BJ (cell line): ENCODE measurements around the gene CADM2. TPM values are rescaled to one million over a fixed set of nuclear protein-coding genes. Genes with fewer than 3 reads are reported as not detected.

Experiments used
- CTCF ChIA-PET: fragments of 350-600 bp; formaldehyde crosslinking; extraction: SDS; loops from one replicate; lab custom pipeline; 2021; ENCODE audit warnings: antibody characterized with exemption, inconsistent platforms; lab: Yijun Ruan, JAX
- POLR2A ChIA-PET: fragments of 300-600 bp; sonication (Branson Sonifier 250); formaldehyde crosslinking; extraction: SDS; loops from one replicate; lab custom pipeline; 2021; ENCODE audit warnings: antibody characterized with exemption; lab: Charles Lee
- DNase-seq: peaks from one replicate; pipeline ENCODE4 v3.0.0-alpha.2; 2011; ENCODE audit warnings: low read depth
- H3K27me3 ChIP-seq: 2 replicates; pipeline ENCODE4 v1.6.0; 2011; ENCODE audit warnings: low read length; ENCODE audit not compliant: control insufficient read depth, insufficient read depth
- H3K36me3 ChIP-seq: 2 replicates; pipeline ENCODE4 v1.5.1; 2011; ENCODE audit warnings: low read length; ENCODE audit not compliant: control insufficient read depth, insufficient read depth
- H3K4me3 ChIP-seq: 2 replicates; pipeline ENCODE4 v1.5.1; 2011; ENCODE audit warnings: low read depth, mild to moderate bottlenecking, control low read depth, low read length
- polyA plus RNA-seq: library from polyadenylated mRNA; depleted of rRNA; stranded (reverse); fragments of >200 nt; gene quantifications from 2 replicates; pipeline ENCODE4 v1.2.3, GENCODE V29; 2011
- TF ChIP-seq, protein P1 (sequence below): IDR thresholded peaks from 2 replicates; pipeline ENCODE4 v1.5.1; 2011; ENCODE audit warnings: low read depth, mild to moderate bottlenecking, control low read depth, inconsistent platforms, low read length, moderate library complexity; ENCODE audit not compliant: insufficient read depth

The CADM2 gene
- polyA plus RNA-seq, 1 experiment: not detected

DNA sequence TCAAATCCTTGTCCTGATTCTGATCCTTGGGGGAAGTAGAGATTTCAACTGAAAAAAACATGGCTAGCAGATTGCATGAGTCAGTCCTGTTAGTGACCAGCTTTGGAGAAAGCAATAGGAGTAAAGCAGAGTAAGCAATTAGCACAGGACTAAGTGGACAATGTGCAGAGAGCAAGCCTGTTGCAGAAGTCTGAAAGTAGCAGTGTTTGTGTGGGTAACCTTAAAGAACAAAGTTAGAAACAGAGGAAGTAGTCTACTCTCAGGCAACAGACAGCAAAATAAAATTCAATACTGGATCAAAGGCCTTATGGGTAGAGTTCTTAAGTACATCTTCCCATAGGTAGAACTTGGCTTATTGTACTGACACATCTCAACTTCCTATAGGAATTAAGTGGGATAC is 916.8 kb downstream of the CADM2 start:
- Histone ChIP-seq H3K27me3 (no peaks in the 10 kb centered on the region), H3K36me3 (no peaks in the 10 kb centered on the region), H3K4me3 (no peak overlapping the region)
- DNase-seq: no peak
- TF ChIP-seq, protein P1, sequence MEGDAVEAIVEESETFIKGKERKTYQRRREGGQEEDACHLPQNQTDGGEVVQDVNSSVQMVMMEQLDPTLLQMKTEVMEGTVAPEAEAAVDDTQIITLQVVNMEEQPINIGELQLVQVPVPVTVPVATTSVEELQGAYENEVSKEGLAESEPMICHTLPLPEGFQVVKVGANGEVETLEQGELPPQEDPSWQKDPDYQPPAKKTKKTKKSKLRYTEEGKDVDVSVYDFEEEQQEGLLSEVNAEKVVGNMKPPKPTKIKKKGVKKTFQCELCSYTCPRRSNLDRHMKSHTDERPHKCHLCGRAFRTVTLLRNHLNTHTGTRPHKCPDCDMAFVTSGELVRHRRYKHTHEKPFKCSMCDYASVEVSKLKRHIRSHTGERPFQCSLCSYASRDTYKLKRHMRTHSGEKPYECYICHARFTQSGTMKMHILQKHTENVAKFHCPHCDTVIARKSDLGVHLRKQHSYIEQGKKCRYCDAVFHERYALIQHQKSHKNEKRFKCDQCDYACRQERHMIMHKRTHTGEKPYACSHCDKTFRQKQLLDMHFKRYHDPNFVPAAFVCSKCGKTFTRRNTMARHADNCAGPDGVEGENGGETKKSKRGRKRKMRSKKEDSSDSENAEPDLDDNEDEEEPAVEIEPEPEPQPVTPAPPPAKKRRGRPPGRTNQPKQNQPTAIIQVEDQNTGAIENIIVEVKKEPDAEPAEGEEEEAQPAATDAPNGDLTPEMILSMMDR: no peak
- POLR2A ChIA-PET: no interaction called here
- CTCF ChIA-PET: no interaction called here

DNA sequence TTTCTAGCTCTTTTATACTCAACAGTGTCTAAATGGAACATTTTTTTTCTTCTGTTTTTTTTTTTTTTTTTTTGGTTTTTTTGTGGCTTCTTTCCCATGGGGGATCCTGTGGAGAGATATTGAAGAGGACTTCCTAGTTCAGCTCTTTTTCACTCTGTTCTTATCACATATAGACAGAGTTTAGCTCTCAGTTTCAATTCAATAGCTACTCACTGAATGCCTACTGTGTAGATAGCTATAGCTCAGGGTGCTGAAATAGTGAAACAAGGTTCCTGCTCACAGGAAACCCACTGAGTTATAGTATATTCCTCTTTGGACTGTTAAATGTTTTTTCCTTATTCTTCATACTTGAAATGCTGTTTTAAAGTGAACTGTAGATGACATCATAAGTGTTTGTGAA is 918.8 kb downstream of the CADM2 start:
- Histone ChIP-seq H3K27me3 (no peaks in the 10 kb centered on the region), H3K36me3 (no peaks in the 10 kb centered on the region), H3K4me3 (no peak overlapping the region)
- CTCF ChIA-PET: no interaction called here
- DNase-seq: no peak
- TF ChIP-seq, protein P1: no peak
- POLR2A ChIA-PET: no interaction called here

DNA sequence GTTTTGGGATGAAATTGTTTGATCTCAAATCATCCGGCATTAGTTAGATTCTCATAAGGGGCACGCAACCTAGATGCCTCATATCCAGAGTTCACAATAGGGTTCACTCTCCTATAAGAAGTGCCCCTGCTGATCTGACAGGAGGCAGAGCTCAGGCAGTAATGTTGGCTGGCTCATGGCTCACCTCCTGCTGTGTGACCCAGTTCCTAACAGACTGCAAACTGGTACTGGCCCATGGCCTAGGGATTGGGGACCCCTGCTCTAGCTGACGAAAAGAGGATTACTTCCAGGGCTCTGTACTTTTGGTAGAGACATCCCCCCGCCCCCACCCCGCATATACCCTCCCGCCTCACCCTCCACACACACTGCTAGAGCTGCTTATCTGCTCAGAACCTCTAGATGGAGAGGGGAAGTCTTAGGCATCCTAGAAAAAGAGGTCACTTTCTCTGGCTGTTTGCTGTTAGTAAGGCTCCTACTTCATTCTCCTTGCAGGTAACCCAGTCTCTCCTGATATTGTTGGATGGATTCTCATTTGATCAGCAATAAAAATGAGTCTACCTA is 923.1 kb downstream of the CADM2 start:
- ChIA-PET CTCF (no interaction called here), POLR2A (no interaction called here)
- TF ChIP-seq, protein P1: no peak
- Histone ChIP-seq H3K4me3 (no peak overlapping the region), H3K36me3 (no peaks in the 10 kb centered on the region), H3K27me3 (no peaks in the 10 kb centered on the region)
- DNase-seq: no peak

DNA sequence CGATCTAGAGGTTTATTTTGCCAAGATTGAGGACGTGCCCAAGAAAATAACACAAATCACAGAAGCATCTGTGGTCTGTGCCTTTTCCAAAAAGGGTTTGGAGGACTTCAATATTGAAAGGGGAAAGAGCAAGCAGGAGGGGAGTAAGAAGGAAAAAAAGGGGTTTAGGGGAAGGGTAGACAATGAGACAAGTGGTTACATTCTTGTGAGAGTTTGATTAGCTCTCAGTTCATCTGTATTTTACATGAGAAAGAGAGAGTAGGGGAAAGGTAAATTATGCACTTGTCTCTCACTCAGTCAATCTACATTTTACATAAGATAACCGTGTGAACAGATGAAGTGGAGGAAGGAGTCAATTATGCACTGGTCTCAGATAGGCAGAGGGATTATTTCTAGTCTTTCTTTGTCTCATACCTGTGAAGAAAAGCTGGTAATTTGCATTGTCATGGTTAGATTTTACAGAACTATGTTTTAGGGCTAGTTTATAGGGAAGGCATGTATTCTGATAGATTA is 931.3 kb downstream of the CADM2 start:
- ChIA-PET POLR2A (no interaction called here), CTCF (interaction anchor here (0.7 kb wide), 1 partner anchor 17 kb away, joined by 3 read pairs; no protein-coding TSS in a partner anchor)
- TF ChIP-seq, protein P1: no peak

DNA sequence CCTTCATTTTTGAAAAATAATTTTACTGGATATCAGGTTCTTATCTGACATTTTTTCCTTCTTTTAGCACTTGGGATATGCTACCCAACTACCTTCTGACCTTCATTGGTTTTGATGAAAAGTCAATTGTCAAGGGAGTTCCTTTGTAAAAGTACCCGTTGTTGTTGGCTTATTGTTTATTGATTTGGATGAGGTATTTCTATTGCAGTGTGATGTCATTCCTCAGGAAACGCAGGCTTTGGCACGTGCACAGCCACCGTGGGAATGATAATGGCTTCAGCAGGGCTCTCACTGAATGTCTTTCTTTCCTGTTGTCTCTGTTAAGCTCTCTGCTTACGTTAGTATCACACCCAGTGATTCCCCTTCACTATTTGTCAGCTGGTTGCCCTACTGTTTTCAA is 944.6 kb downstream of the CADM2 start:
- no peaks in the 10 kb centered on the region for H3K27me3 ChIP-seq
- no peaks in the 10 kb centered on the region for H3K36me3 ChIP-seq
- TF ChIP-seq, protein P1: no peak
- H3K4me3 ChIP-seq: no peak overlapping the region
- POLR2A ChIA-PET: no interaction called here
- CTCF ChIA-PET: no interaction called here
- DNase-seq: no peak

More for the DNA sequence above, 931.3 kb downstream of the CADM2 start:
- H3K27me3 ChIP-seq: no peaks in the 10 kb centered on the region
- H3K36me3 ChIP-seq: no peaks in the 10 kb centered on the region
- H3K4me3 ChIP-seq: no peak overlapping the region
- no peak for DNase-seq
